Cardiac fibroblast (primary cell): ENCODE results near the gene PSMD5.

Experiments
- DNase-seq, 2 donors: peaks; one replicate each; pipeline versions ENCODE4 v3.0.0 to v3.0.0-alpha.2; 2010; ENCODE audit warnings: low read depth in 2 of 2
- H3K4me3 ChIP-seq, 2 donors: replicated peaks in 1 of 2; 1 replicate in 1 of 2; 2 replicates in 1 of 2; pipeline ENCODE4 v1.5.1; 2011; ENCODE audit warnings: low read depth in 2 of 2, low read length in 2 of 2, mild to moderate bottlenecking in 2 of 2, moderate library complexity in 1 of 2
- CTCF ChIP-seq: IDR thresholded peaks from one replicate; pipeline ENCODE4 v1.5.1; 2011; ENCODE audit warnings: low read depth, mild to moderate bottlenecking, low read length, inconsistent platforms

Gene PSMD5

GRCh38 chr9:120857481-120857880, 14.8 kb upstream of the PSMD5 start:
- no peak for DNase-seq
- no peak for TF ChIP-seq CTCF
- no peak overlapping the region for H3K4me3 ChIP-seq

DNA sequence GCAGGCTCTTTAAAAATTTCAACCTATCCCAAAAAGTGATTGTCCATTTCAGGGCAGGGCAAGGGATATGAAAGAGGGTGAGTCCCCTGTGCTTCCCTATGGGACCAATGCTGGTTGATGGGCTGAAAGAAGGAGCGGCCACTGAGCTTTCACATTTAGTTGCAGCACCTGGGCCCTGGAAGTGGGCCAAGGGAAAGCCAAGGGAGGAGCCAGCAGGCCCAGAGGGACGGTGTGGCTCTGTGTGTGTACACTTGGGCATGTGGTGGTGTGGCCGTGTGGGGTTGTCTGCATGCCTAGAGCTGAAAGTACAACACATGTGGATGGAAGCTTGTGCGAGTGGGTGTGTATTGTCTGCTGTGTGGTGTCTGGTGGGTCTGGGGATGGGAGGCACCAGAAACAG, 14.0 kb upstream of the PSMD5 start:
- DNase-seq, result no peak
- no peak overlapping the region for H3K4me3 ChIP-seq
- TF ChIP-seq CTCF, result no peak

DNA sequence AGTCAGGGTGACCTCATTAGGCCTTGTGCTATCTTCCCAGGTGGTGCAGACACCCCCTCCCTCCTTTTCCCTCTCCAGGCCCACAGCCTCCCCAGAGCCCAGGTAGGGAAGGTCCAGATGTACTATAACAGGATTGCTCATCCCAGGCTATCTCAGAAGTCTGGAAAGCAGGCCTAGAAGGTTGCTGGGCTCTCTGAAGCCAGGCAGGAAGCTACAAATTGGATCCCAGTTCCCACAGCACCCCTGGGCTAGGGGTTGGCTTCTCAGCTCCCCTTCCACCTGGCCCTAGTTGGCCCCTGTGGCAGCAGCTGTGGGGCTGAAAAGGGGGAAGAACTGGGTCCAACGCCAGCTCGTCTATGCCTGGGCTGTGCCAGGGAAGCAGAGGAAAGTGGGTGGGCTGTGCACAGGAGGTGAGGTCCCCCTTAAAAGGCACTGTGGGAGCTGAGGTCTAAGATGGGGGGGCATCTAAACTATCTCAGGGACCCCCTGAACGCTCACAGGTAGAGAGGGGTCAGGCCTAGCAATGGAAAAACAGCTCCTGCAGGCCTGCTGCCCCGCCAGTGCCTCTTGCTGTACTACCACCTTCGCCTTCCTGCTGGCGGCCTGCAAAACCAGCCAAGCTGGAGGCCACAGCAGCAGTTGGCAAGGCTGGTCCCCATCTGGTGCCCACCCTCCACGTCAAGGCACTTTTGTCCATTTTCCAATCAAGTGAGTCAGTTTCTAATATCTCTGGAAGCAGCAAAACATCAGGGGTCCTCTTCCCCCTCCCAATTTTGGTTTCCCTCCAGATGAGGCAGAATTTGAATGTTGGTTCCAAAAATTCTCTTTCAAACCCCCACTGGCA, 13.3 kb upstream of the PSMD5 start:
- DNase-seq, result no peak
- TF ChIP-seq CTCF, result no peak
- no peak overlapping the region for H3K4me3 ChIP-seq

DNA sequence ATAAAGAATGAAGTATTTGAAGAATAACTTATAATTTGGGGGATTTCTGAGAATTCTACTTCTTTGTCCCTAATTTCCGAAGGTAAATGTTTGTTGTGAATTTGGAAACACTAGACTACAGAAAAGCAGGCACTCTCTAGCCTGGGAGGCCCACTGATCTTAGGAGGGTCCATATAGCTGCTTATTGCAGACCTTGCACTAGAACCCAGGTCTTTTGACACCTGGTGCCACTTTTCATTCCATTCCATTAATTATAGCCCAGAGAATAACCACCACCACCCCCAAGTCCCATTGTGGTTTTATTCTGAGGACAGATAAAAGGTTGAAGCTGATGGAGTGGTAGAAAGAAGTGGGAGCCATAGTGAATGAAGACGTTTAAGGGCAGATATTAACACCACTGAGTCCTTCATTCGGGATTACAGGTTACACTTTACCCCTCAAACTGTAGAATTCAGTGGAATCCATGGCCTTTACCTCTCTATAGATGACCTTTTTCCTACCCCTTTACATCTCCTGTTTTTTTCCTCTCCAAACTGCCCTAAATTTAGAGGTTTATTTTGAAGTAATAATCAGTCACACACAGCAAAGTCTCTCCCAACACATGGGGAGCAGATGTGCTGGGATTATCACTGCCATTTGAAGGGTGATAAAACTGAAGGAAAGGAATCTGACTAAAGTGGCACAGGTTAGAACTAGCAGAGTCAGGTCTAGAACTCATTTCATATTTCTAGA, 12.0 kb upstream of the PSMD5 start:
- no peak for TF ChIP-seq CTCF
- H3K4me3 ChIP-seq, result no peak overlapping the region
- no peak for DNase-seq

- no peak for TF ChIP-seq CTCF
- DNase-seq, result no peak
- H3K4me3 ChIP-seq, result no peak overlapping the region
These were observed 10.5 kb upstream of the PSMD5 start for GRCh38 chr9:120853198-120853597.

DNA sequence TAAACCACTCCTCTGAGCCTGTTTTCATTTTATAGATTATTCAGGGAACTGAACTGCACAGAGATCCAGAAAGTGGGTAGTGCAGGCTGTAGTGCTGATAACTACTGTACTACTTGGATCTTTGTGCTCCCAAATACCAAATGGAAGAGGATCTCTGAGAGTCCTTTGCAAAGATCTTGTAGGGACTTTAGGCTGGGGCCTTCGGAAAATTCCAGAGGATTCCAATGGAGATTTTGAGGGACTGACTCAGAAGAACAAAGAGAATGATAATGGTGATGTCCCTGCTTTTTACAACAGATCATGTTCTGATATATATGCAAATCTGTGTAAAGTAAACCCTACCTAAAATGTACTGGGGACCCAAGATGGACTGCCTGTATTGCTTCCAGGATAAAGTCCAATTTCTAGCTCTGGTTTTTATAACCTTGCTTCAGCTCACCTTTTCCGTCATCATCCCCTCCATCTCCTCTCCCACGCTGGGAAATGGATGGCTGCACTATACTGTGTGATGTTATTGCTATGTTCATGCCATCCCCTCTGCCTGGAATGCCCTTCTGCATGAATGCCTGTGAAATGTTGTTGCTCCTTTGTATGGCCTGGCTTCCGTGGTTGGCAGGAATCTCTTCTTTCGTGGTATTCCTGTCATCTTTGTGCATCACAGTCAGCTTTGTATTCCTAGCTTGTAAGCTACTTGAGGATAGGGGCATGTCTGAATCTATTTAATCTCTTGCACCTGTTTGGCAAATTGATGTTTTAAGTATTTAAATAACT, 9.7 kb upstream of the PSMD5 start:
- no peak for DNase-seq
- H3K4me3 ChIP-seq, result no peak overlapping the region
- no peak for TF ChIP-seq CTCF
